Endothelial cell of hepatic sinusoid (primary cell): ENCODE measurements around the gene TMEM109.
"Not testable (repeated sequence)": the region's sequence is repeated elsewhere in the genome, so short reads cannot be mapped to it uniquely, and the experiment has no call there.

ENCODE experiments used
- in situ Hi-C: cut with HindIII; loops from 2 replicates; pipeline ENCODE4 v1.10.0; 2017; ENCODE audit warnings: low sequenced_read_pairs

The TMEM109 gene

DNA sequence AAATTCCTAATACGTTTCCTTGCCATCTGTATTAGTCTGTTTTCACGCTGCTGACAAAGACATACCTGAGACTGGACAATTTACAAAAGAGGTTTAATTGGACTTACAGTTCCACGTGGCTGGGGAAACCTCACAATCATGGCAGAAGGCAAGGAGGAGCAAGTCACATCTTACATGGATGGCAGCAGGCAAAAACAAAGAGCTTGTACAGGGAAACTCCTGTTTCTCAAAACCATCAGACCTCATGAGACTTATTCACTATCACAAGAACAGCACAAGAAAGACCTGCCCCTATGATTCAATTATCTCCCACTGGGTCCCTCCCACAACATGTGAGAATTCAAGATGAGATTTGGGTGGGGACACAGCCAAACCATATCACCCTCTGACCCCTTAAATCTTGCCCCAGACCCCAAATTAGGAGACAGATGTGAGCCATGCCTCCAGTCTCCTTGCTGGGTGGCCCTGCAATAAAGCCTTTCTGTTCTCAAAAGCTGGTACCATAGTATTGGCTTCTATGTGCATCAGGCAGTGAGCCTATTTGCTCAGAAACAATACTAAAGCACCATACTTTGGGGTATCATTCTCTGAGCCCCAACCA, 4.2 kb upstream of the TMEM109 start:
- in situ Hi-C loops: not testable (repeated sequence)

DNA sequence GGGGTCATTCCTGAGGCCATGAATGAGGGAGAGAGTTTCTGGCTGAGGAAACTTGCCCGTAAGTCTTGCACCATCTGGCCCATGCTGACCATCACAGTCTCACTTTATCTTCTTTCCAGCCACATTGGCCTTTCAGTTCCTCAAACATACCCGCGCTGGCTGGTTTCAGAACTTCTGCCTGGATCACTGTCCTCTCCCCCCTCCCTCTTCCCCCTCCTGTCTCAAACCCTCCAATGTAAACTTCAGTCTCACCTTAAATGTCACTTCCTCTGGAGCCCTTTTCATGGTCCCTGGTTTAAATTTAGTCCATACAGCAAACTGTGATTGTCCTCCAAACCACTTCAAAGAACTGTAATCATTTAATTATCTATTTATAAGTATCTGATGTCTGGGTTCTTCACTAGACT, 3.7 kb upstream of the TMEM109 start:
- in situ Hi-C loops: no loop called here

DNA sequence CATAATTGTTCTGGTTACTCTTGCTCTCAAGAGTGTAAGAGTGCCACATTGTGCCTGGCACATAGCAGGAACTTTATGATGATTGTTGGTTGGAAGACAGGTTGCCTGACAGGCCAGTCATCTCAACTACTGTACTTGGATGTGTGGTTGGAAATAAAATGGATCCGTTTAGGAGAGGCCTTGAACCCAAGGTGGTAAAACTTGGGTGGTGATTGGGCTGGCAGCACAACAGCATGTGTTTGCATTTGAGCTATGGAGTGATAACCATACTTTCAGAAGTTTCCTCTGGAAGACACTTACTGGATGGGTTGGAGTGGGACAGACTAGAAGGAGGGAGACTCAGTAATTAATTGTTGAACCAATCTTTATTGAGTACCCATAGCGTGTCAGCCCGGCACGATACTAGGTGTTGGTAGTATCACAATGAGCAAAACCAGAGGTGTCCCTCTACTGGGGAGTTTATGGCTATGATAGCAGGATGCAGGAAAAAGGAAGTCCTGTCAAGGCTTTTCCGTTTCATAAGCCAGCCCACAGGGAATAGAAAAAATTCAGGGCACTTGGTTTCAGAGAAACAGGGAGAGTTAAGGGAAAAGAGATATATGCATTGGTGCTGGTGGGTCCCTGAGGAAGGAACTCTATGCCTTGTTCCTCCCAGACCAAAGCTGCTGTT, 3.1 kb upstream of the TMEM109 start:
- in situ Hi-C loops: no loop called here

DNA sequence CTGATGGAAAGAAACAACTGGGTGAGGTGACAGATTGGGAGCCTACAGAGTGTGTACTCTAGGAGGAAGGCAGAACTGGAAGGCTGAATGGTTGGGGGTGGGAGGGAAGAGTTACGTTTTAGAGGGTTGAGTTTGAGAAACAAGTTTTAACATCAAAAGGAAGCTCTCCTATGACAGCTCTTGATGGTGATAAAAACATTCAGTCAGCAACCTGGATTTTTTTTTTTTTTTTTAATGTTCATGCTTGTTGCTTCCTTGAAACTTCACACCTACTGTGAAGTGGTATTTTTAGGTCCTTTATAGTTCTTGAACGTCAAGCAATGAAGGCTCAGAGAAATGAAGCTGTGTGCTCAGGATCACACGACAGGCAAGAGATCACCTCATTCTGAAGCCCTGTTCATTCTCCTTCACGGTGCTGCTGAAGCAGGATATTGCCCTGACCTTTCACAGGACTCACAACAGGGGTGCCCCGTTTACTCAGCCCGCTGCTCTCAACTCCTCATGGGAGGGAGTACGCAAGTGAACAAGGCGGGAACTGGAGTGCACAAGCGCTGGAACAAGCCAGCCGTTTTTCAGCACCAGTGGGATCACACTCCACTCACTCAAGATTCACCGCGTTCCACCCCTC, 1.6 kb upstream of the TMEM109 start:
- in situ Hi-C loops: no loop called here

DNA sequence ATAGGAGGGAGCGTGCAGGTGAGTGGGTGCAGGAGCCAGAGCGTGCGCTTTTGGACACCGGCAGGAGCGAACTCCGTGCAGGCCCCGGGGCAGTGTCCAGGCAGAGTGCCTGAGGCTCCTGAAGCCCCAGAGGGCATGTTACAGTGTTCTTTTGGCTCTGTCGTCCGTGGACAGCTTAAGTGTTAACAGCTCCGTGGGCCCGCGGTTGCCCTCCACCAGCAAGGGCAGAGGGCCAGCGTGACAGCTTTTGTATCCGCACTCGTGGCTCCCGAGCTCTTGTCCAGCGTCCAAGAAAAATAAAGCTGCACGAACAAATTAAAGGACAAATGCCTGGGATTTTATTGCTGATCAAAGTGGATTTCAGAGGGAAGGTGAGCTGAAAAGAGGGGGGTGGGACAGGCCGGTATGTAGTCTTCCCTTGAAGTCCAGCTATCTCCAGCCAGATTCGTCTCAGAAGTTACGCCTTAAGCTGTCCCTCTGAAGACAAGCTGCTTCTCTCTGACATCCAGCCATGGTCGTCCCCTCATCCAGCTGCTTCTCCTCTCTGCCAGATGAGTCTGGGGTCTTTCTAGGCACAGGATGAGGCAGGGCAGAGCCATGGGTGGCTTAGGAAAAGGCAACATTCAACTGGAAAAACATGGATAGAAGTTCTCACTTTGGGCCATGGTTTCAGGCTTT, 968 bp upstream of the TMEM109 start:
- in situ Hi-C loops: no loop called here

DNA sequence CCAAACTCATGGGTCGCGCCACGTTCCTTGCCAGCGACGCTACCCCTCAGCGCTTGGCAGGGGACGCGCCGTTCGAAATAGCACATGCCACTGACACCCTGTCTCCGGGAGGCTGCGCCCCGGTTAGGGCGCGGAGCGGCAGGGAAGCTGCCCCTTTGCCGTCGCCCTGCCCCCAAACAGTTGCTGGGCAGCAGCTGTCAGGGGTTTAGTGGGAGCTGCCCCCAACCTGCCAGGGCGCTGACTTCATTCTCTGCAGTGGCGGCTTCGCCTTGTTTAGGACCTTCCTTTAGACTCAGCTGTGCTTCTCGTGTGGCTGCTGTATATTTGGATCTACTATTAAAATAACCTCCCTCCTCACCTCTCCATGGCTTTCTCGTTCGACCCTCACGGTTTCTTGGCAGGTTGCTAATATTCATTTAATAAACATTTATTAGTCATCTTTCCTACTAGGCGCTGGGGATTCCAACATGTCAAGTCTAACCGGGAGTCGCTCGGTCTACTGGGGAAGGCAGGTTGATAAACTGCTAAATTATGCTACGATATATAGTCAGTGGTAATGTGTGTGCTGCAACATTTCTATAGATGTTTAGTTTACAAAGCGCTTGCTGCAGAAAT, 782 bp downstream of the TMEM109 start:
- in situ Hi-C loops: no loop called here

DNA sequence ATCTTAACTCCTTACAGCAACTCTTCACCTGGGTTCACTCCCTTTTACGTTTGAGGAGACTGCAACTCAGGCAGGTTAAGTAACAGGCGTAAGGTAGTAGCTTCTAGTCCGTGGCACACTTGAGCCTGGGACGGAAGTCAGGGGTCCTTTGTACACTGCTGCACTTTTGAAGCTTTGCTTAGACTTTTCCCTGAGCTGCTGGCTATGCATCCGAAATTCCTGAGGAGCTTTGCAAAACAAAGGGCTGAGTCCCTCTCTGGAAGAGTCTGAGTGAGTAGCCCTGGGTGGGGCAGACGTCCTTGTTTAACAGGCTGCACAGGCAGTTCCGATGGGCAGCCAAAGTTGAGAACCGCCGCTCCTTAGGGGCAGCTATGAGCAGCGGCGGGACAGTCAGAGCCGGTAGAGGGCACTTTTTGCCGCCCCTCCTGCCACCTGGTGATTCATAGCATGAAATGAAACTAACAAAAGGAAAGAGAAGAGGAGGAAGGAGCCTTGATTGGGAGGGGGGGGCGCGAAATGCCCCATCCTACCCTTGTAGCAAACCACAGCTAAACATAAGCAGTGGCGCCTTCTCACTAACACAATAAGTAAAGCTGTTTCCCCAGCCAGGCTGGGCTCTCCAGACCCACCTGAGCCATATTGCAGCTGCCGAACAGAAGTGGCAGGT, 1.4 kb downstream of the TMEM109 start:
- in situ Hi-C loops: no loop called here

DNA sequence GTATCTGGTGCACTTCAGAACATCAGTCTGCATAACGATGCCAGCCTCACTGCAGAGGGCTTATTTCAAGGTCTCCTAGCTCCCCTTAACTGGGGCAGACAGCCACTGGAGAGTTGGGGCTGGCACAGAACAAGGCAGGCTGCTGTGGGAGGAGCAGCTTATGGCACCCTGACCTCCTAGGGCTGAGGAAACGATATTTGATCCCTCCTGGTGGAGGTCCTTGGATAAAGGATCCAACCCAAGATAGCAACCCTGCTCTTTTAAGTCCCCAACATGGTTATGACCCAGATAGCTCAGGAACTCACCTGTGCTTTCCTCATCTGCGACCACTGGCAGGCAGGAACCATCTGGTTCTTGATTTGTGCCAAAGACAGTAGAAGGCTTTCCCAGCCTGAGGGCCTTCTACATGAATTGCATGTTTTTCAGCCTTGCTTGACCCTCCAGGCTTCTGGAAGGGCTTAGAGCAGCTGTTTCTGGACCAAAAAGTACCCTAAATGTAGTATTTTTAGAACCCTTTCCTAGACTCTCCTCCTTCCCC, 2.8 kb downstream of the TMEM109 start:
- in situ Hi-C loops: no loop called here

DNA sequence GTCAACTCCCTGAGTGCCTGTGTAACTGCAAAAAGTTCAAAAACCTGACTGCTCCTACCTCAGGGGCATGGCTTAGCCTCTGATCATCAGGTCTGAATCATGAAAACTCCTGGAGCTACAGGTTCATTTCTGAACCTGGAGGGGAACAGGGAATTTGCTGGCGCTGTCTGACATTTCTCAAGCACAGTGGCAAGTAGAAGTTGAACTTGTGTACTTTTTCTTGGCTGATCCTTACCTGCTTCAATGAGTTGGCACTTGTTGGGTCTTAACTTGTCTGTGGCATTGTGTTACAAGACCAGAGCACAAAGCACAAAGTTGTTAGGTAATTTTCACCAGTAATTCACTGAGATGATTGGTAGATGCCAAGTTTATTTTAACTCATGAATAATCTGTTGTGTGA, 3.3 kb downstream of the TMEM109 start:
- in situ Hi-C loops: no loop called here

DNA sequence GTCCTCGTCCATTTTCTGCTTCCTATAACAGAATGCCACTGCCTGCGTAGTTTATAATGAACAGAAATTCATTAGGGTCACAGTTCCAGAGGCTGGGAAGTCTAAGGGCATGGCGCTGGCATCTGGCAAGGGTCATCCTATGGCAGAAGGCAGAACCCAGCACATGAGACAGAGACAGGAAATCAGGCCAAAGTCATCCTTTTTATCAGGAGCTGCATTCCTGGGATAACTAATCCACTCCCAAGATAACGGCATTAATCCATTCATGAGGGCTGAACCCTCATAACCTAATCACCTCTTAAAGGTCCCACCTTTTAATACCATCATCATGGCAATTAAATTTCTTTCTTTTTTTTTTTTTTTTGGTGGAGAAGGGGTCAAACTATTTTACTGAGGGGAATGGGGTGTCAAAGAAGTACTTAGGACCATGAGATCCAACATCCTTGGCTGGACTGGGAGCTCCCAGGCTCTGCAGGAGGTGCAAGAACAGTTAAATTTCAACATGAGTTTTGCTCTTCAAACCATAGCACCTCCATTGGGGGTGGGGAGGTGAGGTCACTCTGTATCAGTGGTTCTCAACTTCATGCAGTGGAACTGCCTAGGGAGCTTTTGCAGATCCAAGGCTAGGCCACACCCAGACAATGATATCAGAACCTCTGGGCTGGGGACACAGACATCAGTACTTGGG, 4.4 kb downstream of the TMEM109 start:
- in situ Hi-C loops: no loop called here

DNA sequence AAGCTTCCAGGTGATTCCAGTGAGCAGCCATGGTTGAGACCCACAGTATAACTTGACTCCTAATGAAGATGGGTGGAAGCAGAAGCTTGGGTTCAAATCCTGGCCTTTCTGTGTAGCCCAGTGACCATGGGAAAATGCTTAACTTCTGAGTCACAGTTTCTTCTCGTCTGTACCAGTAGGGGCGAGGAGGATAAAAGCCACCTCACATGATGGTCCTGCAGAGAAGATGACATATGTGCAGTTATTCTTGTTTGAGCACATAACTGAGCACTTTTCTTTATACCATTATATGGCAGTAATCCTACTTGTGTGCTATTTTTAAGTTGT, 4.9 kb downstream of the TMEM109 start:
- in situ Hi-C loops: no loop called here

DNA sequence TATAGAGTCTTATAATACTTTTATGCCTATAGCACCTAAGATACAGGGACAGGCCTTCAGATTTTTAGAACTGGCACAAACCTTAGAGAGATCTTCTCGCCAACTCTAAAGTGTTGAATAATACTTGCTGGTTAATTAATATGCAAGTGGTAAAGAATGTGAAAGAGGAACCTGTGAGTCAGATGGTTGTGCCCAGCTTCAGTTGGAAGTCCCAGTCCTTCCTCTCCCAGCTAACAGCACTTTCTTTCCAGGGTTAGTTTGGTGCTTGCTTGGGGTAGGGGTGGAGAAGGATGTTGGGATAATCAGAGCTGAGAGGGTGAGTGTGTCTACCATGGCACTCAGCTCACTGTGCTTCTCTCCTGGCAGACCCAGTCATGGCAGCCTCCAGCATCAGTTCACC, 5.4 kb downstream of the TMEM109 start:
- in situ Hi-C loops: no loop called here

DNA sequence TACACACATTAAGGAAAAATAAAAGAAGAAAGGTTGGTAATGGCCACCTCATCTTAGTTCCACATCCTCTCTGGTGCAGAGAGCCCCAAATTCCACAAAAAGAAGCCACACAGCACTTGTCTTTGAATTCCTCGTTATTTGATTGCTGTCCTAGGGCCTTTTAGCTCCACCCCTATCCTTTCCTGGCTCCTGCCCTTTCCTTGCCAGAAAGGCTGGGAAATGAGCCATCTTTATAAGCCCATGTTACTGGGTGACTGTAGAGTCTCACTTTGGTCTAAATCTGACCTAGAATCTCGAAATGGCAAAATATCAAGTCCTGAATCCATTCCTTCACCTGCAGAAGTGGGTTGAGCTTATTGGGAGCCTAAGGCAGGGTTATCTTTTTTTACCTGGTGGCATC, 6.0 kb downstream of the TMEM109 start:
- in situ Hi-C loops: no loop called here

DNA sequence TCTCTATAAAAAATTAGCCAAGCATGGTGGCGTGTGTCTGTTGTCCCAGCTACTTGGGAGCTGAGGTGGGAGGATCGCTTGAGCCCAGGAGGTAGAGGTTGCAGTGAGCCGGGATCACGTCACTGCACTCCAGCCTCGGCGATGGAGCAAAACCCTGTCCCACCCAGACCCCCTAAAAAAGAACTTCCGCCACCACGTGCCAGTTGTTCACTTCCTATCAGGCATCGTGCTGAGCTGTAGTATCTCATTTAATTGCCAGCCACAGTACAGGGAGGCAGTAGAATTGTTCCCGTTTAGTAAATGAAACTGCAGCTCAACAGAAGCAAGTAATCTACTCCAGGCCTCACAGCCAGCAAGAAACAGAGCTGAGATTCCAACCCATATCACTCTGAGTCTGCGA, 7.3 kb downstream of the TMEM109 start:
- in situ Hi-C loops: no loop called here

DNA sequence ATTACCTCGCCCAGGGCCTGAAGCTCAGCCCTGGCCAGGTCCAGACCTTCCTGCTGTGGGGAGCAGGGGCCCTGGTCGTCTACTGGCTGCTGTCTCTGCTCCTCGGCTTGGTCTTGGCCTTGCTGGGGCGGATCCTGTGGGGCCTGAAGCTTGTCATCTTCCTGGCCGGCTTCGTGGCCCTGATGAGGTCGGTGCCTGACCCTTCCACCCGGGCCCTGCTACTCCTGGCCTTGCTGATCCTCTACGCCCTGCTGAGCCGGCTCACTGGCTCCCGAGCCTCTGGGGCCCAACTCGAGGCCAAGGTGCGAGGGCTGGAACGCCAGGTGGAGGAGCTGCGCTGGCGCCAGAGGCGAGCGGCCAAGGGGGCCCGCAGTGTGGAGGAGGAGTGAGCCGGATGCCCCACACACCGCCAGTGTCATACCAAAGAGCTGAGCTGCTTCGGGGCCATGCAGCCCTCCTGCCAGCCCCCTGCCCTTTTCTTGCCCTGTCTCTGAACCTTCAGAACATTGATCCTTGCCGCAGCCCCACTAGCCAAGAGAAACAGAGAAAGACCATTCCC, 7.9 kb downstream of the TMEM109 start:
- in situ Hi-C loops: no loop called here

DNA sequence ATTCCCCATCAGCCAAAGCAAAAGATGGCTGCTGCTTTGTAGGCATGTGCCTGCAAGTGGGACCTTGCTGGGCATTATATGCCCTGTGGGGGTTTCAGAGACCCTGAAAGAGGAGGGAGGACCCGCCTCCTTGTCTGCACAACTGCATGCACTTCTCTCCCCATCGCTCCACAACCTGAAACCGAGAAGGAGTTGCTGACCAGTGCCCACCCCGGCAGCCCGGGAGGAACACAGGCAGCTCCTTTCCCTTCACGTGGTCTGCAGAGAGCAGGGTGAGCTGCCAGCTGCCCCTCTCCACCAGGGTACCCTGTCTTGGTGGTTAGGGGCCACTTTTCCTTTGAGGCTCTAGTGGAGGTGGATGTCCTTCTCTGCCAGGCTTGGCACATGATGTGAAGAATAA, 8.9 kb downstream of the TMEM109 start:
- in situ Hi-C loops: no loop called here

DNA sequence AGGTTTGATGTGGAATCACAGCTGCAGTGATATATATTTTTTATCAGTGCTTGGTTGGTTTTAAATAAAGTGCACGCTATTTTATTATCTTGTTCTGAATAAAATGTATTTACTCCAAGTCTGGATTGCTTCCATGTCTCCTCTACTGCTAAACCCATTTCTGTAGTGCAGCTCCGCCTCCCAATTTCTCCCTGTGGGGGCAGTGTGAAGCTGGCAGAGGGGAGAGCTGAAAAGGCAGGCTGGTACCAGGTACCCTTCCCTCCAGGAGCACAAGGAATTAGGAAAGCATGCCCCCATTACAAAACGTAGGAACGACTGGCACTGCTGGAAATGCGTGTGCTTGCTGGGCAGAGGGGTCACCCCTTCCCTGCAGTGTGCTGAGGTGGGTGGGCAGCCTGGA, 9.4 kb downstream of the TMEM109 start:
- in situ Hi-C loops: no loop called here

DNA sequence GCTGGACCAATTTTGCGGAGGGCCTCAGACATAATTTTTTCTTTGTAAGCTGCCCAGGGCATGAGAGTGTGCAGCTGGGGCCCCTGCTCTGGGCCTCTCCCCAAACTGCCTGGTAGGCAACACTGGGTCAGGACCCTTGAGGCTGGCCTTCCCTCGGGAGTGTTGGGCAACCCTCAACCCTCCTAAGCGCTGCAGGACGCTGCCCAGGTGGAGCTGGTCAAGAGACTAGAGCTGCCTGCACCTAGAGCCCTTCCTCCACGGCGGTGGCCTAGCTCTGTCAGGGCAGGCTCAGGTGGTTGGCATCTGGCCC, 9.8 kb downstream of the TMEM109 start:
- in situ Hi-C loops: no loop called here

DNA sequence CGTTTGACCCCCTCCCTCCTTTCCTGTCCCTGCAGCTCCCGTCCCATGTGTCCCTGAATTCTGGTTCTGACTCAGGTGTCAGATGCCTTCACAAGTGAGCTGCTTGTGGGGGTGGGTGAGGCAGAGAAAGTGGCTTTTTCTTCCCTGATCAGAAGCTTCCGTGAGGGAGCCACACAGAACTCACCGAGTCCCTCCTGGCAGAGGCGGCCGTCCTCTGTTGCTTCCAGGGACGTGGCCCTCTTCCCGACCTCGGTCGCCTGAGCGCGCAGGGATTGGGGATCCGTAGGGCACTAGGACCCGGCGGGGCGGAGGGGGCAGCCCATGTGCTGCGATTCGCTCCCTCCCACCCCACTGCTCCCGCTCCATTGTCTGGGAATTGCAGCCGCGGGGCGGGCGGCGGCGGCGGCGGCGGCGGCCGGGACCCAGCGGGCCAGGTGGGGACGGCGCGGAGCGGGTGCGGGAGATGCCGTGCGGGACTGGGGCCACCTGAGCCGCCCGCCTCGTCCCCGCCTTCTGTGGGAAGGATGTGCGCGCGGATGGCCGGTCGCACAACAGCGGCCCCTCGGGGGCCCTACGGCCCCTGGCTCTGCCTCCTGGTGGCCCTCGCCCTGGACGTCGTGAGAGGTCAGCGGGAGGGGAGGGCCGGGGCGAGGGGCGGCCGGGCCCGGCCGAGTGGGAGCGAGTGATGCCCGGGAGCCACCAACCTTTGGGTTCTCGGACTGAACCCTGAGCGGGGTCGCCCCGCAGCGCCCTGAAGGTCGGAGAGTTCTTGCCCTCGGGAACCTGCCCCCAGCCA, 10.3 kb downstream of the TMEM109 start, which contains the start of gene TMEM132A:
Gene TMEM132A, plus strand, starts transcription at position 351 of the 796 bp plus-strand sequence. Its CDS starts 174 bp downstream, at position 525.
- in situ Hi-C loops: no loop called here
